ENCODE data around the gene ANKRD44. TPM values are rescaled to one million over a fixed set of nuclear protein-coding genes. Genes with fewer than 3 reads are reported as not detected.

ANKRD44 gene
- total and polyA plus RNA-seq, 4 donors: 25.9 to 63.5 (median 31.5) TPM

Other genes with a start within 250 kb of the ANKRD44 start
- gene SF3B1, start 124.2 kb upstream of the ANKRD44 start, total RNA-seq: 100 to 1,000 TPM; 322 to 336 TPM
- gene SF3B1, start 124.2 kb upstream of the ANKRD44 start, polyA plus RNA-seq (ENCODE audit: insufficient read length in 2 of 2): 100 to 1,000 TPM; 339 to 381 TPM
- gene COQ10B, start 142.8 kb upstream of the ANKRD44 start, total RNA-seq: 10 to 100 TPM; 22.8 to 37.3 TPM
- gene COQ10B, start 142.8 kb upstream of the ANKRD44 start, polyA plus RNA-seq (ENCODE audit: insufficient read length in 2 of 2): 10 to 100 TPM; 19.9 to 22.7 TPM
- gene HSPD1, start 189.1 kb upstream of the ANKRD44 start, total RNA-seq: 100 to 1,000 TPM; 246 to 344 TPM
- 100 to 1,000 TPM; 316 to 362 TPM for gene HSPD1, start 189.1 kb upstream of the ANKRD44 start, polyA plus RNA-seq (ENCODE audit: insufficient read length in 2 of 2)
- gene HSPE1, start 189.6 kb upstream of the ANKRD44 start, total RNA-seq: 100 to 1,000 TPM in 1 of 2 donors, 10 to 100 TPM in 1; 89.6 to 157 TPM
- 100 to 1,000 TPM; 206 to 233 TPM for gene HSPE1, start 189.6 kb upstream of the ANKRD44 start, polyA plus RNA-seq (ENCODE audit: insufficient read length in 2 of 2)
- gene MOB4, start 205.3 kb upstream of the ANKRD44 start, total RNA-seq: 10 to 100 TPM; 35.1 to 69.2 TPM
- gene MOB4, start 205.3 kb upstream of the ANKRD44 start, polyA plus RNA-seq (ENCODE audit: insufficient read length in 2 of 2): 10 to 100 TPM; 46.3 to 62.6 TPM

All from spinal cord (tissue), 4 donors.